Stimulated activated CD4-positive, alpha-beta T cell treated with anti-CD3 and anti-CD28 coated beads, Interleukin-12 subunit alpha, Interleukin-12 subunit beta, amount 100 ng/mL, for 4 hours (primary cell): ENCODE measurements around the gene ADAM11.
"Not testable (repeated sequence)": the region's sequence is repeated elsewhere in the genome, so short reads cannot be mapped to it uniquely, and the experiment has no call there.

ENCODE experiments used
- DNase-seq: peaks from one replicate; pipeline ENCODE4 v3.0.0-alpha.2; 2020

The ADAM11 gene

GRCh38 chr17:44796731-44797130 is 37.9 kb downstream of the ADAM11 start:
- DNase-seq: no peak

GRCh38 chr17:44797802-44798201 is 39.0 kb downstream of the ADAM11 start:
- no peak for DNase-seq

DNA sequence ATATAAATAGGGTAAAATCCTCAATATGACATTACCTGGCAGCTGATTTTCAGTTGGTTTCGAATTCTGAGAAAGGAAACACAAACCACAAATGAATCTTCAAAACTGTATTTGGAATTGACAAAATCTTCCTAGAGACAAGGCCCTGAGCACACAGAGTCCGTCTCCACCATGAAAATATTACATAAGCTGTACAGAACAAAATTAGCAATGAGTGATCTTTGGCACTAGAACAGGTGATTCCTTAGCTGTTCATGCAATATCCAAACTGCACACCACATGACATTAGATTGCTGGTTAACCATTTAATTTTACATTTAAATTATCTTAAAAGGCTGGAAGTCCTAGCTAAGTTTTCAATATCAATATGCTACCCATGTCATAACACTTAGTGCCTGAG is 39.6 kb downstream of the ADAM11 start:
- no peak for DNase-seq

DNA sequence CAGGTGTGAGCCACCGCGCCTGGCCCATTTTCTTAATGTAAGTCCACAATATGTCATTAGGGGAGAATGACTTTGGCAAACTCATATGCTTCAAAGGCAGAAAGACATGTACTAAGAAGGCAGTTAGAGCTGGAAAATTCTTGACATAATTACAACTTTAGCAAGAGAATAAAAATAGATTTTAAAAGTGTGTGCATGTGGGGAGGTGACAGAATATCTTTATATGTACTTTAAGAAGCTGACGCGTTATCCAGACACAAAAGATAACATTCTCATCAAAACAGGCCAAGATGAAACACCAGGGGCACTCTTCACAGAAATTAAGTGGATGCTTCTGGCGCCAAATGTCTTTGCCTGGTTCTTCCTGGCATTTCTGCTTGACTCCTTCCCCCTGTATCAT is 43.1 kb downstream of the ADAM11 start:
- DNase-seq: no peak

- DNase-seq: no peak
Observed at GRCh38 chr17:44804302-44805089, 45.7 kb downstream of the ADAM11 start.

GRCh38 chr17:44807093-44807816 is 48.5 kb downstream of the ADAM11 start:
- no peak for DNase-seq

DNA sequence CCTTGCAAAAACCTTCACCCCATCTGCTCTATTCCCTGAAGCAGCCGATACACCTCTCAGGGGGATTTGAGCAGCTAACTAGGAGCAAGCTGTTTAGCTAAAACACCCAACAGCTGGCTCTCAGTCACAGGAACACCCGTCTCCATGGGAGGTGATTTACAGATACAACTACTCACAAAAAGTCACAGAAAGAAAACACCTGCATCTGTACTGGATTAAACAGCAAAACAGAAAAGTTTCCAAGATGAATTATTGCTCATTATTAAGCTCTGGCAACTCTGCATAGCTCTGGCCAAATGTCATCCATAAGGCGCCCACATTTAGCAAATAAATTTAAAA is 49.0 kb downstream of the ADAM11 start:
- no peak for DNase-seq

DNA sequence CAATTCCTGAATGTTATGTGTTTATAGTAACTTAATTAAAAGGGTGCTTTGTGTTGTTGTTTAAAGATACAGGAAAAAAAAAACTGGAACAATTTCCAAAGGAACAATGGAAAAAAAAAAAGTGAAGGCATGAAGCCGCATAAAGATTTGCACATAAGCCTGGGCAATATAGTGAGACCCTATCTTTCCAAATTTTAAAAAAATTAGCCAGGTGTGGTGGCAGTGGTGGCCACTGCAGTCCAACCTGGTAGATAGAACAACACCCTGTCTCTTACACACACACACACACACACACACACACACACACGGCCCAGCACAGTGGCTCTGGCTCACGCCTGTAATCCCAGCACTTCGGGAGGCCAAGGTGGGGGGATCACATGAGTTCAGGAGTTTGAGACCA is 49.4 kb downstream of the ADAM11 start:
- no peak for DNase-seq

DNA sequence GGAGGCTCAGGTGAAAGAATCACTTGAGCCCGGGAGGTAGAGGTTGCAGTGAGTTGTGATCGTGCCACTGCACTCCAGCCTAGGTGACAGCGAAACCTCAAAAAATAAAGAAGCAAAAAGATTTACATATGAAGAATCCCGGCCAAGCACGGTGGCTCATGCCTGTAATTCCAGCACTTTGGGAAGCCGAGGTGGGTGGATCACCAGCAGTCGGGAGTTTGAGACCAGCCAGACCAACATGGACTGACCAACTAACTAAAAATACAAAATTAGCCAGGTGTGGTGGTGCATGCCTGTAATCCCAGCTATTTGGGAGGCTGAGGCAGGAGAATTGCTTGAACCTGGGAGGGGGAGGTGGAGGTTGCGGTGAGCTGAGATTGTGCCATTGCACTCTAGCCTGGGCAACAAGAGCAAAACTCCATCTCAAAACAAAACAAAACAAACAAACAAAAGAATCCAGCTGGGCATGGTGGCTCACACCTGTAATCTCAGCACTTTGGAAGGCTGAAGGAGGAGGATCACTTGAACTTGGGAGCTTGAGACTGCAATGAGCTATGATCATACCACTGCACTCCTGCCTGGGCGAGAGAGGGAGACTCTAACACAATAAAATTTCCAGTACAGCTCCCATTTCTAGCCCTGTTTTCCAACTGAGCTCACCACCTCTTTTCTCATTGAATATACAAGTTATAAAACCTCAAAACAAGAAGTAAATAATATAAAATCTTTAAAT is 50.0 kb downstream of the ADAM11 start:
- DNase-seq: not testable (repeated sequence)

- DNase-seq: no peak
Observed at GRCh38 chr17:44812263-44812662, 53.5 kb downstream of the ADAM11 start.

- DNase-seq: not testable (repeated sequence)
Observed at GRCh38 chr17:44818508-44818907, 59.7 kb downstream of the ADAM11 start.

DNA sequence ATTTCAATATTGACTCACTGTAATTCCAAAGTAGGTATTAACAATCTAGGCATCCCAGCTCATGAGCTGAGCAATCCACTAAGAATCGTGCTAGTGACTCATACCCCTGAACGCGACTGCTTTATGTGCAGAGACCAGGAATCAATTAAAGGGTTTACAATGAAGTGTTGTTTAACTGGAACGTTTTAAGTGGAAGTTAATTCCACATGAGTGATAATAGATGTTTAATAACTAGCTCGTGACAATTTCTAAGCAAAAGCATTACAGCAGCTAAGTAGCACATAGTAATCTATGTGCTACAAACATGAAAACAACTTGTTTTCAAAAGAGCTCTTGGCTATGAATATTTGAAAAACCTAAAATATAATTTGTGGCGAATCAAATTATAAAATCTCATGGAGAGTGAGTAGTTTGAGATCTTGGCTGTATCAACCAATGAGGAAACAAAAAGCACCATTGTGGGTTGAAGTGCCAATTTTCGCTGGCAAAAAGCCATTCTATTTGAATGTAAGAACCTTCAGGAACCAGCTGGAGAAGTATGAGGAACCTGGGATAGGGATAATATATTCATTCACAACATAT is 61.9 kb downstream of the ADAM11 start:
- no peak for DNase-seq

- not testable (repeated sequence) for DNase-seq
Observed at GRCh38 chr17:44825236-44825635, 66.4 kb downstream of the ADAM11 start.

- DNase-seq: no peak
Observed at GRCh38 chr17:44826123-44826790, 67.5 kb downstream of the ADAM11 start.

- no peak for DNase-seq
Observed at GRCh38 chr17:44827863-44828262, 69.1 kb downstream of the ADAM11 start.

DNA sequence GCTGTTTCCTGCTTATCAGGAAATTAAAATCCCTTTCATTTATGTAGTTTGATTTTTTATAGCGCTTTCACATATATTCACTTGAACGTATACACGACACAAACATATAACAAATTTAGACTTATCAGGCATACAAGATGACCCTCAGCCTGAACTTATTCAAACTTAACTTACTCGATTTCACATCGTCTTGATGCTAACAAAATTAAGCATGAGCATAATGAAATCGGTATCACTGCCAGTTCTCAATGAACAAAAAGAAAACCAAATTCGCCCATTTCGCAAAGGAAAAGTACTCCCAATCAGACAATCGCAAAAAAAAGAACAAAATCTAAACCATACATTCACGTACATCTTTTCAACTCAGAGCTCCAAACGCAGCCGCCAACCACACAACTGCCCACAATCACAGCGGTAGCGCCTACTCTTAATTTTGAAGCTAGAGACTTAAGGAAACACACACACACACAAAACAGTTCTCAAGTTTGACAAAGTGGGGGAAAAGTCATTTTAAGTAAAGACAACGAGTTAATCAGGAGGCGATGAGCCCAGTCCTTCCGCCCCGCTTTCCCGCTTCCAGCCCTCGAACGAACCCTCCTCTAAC is 70.2 kb downstream of the ADAM11 start:
- no peak for DNase-seq

- peak; percentile 17 for DNase-seq
Observed at GRCh38 chr17:44829523-44830358, 71.0 kb downstream of the ADAM11 start, which contains the start of gene GJC1. TSS of gene GJC1 (minus strand) at chr17:44830287. CDS start at chr17:44805817, 24,470 bp downstream.

DNA sequence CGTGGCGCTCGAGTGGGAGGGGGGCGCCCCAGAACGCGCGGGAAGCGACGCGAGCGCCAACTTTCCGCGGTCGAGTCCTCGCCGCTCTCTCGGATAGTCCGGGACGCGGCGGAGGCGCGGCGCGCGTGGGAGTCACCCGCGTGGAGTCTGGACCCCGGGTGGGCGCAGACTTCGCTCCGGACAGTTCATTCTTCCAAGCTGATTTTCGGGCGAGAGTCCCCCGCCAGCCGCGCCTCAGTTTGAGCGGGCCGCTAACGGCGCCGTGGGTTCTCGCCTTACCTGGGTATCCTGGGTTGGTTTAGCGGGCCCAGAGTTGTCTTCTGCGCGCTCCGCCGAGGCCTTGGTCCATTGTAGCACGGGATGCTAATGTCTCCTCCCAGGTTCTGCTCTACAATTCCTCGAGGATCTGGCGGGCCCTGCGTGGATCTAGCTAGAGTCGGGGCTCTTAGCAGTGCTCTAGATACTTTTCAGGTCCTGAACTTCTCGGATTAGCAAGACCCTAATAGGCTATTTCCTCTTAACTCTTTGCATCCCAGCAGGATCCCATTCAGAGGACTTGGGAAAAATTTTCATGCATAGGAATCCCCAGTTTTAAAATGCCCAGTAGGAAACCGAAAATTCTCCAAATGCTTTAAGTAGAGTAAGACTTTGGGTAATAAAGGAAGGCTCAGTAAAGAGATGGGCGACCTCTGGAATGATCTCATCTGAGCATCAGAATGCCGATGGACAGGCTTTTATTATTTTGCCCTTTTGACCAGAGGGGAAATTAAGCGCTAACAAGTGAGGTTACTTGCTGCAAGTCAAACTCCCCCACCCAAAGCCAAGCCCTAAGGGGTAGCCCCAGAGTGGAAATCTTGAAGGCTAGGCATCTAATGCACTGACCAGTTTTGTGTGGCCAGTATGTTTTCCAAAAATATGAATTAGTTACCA is 71.8 kb downstream of the ADAM11 start:
- DNase-seq: peak; percentile 25

DNA sequence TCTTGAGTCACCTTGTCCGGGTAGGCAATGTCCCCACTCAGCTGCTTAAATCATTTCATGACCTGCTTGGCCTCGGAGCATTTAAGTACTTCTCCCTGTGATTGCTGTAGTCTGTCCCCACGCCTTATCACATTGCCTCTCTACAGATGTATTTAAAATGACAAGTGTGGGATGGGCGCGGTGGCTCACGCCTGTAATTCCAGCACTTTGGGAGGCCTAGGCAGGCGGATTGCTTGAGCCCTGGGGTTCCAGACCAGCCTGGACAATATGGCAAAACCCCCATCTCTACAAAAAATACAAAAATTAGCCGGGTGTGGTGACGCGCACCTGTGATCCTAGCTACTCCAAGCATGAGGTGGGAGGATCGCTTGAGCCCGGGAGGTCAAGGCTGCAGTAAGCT is 72.6 kb downstream of the ADAM11 start:
- no peak for DNase-seq
